Fibroblast of the conjunctiva (primary cell): Measurements from ENCODE around the gene RGSL1.
"Not testable (repeated sequence)": the region's sequence is repeated elsewhere in the genome, so short reads cannot be mapped to it uniquely, and the experiment has no call there.

ENCODE experiments used
- DNase-seq: peaks from one replicate; pipeline ENCODE4 v3.0.0-alpha.2; 2010; ENCODE audit warnings: low read depth

The RGSL1 gene

DNA sequence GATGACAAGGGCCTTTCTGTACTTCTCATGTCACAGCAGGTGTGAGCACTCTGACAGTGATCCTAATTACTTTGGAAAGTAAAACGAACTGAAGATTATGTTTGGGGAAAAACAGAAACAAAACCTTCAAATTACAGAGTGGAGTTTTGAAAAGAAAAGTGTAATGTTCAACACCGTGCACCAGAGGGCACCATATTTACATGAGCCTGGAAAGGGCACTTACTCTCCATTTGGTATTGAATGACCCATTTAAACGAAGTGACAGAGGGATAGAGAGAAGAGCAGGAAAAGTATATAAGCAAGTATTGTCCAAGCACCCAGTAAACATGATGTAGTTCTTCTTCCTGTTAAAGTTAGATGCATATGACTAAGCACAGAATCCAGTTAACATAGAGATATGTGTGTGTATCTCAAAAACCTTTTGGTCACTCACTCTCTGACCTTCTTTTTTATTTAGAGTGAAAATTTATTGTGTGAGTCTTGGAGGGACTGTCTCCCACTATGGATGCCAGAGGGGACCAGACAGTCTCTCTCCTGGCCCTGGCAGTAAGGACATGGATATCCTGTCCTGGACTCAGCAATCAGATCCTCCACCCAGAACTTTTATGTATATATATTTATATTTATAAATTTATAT lies 3.8 kb upstream of the RGSL1 start:
- DNase-seq: peak; percentile 56

DNA sequence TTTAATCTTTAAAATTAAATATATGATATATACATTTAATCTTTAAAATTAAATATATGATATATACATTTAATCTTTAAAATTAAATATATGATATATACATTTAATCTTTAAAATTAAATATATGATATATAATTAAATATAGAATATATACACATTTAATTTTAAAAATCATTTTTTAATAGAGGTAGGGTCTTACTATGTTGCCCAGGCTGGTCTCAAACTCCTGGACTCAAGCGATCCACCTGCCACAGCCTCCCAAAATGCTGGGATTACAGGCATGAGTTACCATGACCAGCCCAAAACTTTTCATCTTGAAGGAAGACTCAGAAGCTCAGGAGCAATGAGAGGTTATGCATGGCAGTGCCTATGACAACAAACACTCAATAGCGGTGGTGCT lies 2.8 kb upstream of the RGSL1 start:
- not testable (repeated sequence) for DNase-seq

DNA sequence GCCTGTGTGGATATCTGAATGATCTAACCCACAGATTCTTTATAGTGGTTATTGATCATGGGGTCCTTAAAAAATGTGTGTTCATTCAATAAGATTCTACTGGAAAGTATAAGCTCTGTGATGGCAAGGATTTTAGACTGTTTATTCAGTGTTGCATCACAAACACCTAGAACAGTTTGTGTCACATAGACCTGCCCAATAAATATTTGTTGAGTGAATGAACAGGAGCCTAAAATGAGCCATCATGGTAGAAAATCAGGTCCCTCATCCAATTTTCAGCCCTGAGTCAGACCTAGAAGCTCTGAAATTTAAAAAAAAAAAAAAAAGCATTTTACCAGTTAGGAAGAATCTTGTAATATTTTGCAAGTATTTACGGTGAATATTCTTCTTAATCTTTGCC lies 2.3 kb upstream of the RGSL1 start:
- no peak for DNase-seq

DNA sequence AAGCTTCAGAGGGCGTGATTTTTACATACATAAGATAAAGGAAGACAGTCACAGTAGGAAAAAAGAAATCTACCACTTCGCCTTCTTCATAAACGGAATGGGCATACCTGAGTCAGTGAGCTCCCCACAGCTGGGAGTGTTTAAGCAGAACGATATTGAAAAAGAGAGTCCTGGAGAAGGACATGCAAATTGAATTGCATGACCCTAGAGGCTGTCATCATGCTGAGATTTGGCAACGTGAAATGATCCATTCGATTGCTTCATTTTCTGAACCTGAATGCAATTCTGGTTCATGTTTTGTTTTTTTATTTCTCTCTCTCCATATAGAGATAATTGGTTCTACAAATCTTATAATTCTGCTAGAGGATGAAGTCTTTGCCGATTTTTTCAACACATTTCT lies 3.7 kb downstream of the RGSL1 start:
- no peak for DNase-seq

DNA sequence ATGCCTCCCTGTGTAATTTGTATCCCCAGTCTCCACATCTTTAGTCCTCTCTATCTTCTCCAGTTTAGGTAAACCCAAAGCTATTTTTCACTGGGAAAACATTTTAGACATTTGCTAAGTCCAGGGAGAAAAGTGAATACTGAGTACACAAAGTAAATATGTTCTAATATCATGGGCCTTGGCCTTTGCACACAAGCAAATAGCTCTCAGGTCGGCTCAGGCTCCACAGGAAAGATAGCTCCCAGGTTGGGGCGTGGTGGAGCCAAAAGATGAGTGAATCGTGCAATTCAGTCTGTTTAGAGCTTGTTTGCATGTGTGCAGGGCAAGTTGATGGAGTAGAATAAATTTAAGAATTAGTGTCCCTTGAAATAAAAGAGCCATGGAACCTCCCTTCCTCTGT lies 7.9 kb downstream of the RGSL1 start:
- no peak for DNase-seq

DNA sequence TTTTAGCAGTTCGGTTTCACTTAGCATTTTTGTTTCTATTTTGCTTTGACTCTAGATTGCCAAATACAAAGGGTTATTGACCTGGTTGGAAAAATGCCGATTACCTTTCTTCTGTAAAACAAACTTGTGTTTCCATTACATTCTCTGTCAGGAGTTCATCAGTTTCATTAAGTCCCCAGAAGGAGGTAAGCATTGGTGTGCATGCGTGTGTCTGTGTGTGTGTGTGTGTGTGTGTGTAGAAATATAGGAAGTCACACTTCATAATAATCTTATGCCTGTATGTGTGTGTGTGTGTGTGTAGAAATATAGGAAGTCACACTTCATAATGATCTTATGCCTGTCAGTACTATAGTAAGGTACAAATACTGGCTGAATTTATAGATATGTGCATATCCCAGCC lies 10.0 kb downstream of the RGSL1 start:
- DNase-seq: no peak

DNA sequence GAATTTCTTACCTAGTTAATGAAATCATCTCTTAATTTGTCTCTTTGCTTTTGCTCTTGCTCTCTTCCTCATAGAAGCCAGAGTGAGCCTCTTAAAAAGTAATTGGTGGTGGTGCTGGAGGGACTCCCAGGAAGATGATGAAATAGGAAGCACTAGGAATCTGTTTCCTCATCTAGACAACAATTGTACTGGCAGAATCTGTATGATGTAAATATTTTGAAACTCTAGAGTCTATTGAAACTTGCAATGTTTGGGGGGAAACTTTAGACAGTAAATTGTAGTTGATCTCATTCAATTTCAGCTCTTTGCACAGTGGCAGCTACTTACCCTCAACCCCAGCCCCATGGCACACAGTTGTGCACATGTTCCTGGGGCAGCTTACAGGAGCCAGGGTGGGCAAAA lies 10.6 kb downstream of the RGSL1 start:
- DNase-seq: peak; percentile 30

DNA sequence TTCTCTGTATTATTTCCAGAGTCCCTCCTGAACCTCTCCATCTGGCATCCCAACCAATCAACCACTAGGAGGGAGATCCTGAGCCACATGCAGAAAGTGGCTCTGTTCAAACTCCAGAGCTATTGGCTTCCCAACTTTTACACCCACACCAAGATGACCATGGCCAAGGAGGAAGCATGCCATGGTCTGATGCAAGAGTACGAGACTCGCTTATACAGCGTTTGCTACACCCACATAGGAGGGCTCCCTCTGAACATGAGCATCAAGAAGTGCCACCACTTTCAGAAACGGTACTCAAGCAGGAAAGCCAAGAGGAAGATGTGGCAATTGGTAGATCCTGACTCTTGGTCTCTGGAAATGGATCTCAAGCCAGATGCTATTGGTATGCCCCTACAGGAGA lies 23.6 kb downstream of the RGSL1 start:
- no peak for DNase-seq

DNA sequence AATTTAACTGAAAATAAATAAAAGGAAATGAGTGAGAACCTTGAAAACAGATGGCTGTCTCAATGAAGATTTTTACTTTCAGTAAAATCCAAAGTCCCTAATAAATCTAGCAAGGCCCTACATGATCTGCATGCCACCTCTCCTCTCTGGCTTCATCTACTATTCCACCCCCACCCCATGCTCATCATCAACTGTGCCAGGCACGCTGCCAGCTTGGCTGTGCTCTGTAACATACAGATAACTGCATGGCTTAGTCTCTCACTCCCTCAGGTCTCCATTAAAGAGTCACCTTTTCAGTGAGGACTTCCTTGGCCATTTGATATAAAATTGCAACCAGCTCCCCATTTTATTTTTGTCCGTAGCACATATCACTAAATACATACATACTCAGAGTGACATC lies 26.7 kb downstream of the RGSL1 start:
- no peak for DNase-seq

DNA sequence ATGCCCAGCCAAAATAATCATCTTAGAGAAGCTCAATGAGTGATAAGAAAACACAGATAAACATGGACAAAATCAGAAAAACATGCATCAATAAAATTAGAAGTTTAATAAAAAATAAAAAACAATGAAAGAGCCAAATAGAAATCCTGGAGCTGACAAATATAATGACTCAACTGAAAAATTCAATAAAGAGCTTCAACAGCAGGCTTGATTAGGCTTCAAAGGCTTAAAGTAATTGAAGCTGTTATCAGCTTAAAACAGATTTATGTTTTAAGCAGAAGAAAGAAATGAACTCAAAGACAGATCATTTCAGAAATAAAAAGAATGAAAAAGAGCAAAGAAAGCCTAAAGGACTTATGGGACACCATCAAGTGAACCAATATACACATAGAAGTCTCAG lies 28.3 kb downstream of the RGSL1 start:
- DNase-seq: no peak

DNA sequence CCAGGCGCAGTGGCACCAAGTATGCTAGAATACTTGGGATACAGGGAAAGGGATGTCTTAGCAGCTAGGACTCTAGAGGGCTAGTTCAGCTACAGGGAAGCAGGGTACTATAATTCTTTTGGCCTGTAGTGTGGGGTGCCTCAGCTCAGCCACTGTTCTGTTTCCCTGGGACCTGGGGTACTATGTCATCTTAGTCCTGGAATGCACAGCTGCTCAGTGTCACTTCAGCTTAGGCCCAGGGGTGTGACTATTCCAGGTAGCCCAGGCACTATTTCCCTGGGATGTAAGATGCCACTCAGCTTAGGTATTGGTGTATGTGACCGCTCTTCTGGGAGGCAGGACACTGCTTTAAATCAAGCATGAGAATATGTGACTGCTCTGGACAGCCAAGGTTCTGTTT lies 34.1 kb downstream of the RGSL1 start:
- no peak for DNase-seq

DNA sequence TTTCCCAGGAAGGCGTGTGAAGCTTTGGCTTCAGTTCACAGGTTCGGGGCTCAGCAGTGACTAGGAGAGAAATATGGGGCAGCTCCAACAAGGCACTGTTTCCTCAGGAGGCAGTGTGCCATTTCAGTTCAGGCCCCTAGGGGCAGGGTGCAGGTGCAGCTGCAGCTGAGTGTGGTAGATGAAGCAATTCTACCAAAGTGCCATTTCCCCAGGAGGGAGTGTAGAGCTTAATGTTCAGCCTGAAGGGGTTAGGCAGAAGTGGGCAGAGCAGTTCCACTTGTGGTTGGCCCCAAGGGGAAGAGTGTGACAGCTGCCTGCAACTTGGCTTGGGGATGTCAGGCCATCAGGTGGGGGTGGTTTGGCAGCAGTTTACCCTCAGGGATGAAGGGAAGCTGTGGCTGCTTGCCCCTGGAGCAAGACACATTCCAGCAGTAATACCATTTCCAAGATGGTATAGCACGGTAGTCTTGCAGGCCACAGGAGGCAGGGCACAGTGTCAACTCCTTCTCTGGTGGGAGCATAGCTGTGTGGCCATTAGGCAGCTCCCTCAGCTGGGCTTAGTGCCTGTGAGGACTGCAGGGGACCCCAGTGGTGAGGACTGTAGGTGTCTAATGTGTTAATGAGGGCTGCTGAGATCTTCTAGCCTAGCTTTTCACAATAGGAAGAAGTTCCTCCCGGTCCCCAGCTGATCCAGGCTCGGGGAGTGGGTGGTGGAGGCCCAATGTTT lies 34.7 kb downstream of the RGSL1 start:
- DNase-seq: no peak

DNA sequence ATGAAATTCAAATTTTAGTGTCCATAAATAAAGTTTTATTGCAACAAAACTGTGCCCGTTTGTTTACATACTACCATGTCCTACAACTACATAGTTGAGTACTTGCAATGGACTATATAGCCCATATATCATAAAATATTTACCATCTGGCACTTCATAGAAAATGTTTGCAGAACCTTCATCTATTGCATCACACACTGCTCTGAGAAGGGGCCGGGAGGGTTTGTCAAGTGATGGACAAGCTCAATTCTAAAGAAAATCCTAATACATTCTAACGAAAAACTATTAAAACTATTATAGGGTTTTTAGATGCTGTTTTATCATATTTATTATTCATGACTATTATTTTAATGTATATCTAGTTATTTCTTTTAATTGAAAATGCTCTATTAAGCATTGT lies 35.9 kb downstream of the RGSL1 start:
- DNase-seq: no peak

DNA sequence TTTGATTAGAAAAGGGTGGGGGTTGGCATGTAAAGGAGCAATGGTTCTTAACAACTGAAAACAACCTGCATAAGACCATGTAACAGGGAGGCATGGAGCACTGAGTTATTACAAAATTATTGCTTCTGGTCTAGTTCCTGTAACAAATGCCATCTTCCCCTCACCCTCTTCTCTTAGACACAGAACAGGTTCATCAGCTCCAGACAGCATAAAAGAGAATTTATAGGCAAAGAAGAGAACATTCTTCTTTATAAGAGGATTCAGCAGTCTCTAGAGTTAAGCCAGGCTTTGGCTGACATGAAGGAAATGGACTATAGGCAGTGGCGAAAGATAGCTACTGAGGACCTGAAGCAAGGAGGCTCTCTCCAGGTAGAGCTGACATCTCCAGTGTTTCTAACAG lies 38.9 kb downstream of the RGSL1 start:
- no peak for DNase-seq

DNA sequence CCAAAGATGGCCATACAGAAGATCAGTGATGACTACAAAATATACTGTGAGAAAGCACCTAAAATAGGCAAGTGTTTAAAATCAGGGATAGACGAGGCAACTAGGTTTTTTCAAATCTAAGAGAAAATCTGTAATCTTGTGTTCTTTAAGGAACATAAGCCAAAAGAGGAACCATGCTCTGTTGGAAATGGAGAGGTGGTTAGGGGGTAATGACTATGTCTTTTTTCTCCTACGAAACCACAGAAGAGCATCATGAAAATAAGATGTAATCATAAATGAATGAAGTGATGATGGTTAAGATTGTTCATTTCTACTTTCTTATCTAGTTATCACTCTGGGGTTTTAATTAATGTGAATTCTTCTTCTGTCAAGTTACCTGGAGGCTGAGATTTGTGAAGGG lies 43.1 kb downstream of the RGSL1 start:
- DNase-seq: no peak

DNA sequence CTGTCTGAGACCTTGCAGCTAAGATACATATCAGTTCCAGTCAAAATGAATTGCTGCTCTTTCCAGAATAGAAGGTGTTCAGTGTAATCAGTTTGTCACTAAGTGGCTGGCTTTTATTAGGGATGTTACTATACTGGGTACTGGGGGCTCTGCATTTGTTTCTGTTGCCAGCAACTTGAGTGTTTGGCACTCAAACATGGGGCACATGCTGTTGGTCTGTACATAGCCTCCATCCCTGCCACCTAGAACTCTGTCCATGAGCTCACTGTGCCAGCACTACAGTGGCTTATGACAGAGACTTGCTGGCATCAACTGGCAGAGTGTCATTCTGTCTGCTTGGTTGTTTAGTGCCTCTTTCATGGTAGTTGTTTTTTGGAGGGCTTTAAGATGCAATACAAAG lies 45.1 kb downstream of the RGSL1 start:
- DNase-seq: no peak

DNA sequence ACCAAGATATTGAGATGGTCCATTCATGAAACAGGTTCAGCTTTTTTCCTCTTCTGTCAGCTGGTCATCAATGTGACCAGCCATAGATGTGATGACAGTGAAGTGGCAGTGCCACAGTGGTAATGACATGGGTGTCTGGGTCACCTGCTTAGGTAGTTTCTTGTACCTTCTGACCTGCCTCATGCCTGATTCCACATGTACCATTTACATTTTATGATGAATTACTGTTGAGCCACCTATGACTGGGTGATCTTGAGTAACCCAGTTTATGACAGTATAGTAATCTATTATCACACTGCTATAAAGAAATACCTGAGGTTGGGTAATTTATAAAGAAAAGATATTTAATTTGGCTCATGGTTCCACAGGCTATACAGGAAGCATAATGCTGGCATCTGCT lies 45.7 kb downstream of the RGSL1 start:
- no peak for DNase-seq

DNA sequence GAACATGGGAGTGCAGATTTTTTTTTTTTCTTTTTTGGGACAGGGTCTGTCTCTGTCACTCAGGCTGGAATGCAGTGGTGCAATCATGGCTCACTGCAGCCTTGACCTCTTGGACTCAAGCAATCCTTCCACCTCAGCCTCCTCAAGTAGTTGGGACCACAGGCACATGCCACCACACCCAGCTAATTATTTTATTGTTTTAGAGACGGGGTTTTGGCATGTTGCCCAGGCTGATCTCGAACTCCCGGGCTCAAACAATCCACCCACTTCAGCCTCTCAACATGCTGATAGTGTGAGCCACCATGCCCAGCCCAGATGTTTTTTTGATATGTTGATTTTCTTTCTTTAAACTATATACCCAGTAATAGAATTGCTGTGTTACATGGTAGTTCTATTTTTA lies 57.7 kb downstream of the RGSL1 start:
- DNase-seq: no peak

DNA sequence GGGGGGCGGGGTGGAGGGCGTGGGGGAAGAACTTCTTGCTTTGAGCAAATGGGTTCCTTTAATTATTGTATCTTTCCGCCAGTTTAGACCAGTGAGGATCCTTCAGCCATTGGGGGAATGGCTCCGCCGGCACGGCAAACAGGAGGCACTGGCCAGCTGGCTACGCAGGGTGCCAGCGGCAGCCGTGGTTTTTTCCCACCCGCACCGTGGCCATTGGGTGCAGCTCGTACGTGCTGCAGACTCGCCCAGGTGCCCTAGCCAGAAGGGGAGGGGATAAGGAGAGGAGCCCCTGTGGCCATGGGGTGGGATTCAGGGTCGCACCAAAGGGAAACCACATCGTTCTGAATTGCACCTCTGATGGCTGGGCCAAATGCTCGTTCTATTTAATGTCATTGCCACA lies 65.6 kb downstream of the RGSL1 start:
- no peak for DNase-seq

DNA sequence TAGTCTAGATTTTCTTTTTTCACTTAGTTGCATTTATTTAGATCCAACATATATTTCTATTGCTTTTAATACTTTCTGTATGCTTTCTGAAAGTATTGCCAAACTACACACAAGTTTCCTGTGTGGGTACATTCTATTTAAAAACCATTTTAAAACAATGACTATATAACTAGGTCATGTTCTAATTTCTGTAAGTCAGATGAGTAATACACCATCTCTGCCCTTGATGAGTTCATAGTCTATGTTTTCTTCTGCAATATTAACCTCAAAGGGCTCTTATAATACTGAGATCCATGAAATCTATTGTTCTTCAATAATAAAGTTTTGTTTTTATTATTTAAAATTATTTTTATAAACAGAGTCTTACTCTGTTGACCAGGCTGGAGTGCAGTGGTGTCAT lies 70.8 kb downstream of the RGSL1 start:
- no peak for DNase-seq

DNA sequence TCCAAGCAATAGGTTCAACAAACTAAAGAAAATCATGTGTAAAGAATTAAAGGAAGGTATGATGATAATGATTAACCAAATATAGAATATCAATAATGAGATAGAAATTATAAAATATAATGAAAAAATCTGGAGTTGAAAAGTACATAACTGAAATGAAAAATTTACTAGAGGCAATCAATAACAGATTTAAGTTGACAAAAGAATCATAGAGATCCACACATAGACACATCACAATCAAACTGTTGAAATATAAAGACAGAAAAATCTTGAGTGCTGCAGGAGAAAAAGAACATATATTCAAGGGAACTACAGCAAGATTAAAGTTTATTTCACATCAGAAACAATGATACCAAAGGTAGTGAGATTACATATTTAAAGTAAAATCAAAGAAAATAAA lies 75.4 kb downstream of the RGSL1 start:
- DNase-seq: no peak

DNA sequence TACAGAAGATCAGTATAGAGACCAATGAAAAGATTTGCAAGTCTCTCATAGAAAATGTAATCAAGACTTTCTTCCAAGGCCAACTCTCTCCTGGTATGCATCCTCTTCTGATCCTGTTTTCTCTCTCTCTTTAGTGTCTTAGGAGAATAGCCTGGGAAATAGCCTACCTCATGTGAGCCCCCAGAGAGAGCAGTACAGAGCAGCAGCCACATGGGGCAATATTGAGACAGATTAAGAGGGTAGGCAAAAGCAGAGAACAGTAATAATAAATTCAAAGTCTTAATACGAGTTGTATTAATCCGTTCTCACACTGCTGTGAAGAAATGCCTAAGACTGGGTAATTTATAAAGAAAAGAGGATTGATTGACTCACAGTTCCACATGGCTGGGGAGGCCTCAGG lies 77.7 kb downstream of the RGSL1 start:
- no peak for DNase-seq

DNA sequence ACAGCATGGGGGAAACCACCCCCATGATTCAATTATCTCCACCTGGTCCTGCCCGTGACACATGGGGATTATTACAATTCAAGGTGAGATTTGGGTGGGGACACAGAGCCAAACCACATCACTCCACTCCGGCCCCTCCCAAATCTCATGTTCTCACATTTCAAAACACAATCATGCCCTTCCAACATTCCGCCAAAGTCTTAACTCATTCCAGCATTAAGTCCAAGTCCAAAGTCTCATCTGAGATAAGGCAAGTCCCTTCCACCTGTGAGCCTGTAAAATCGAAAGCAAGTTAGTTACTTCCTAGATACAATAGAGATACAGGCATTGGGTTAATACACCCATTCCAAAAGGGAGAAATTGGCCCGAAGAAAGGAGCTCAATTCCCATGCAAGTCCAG lies 78.3 kb downstream of the RGSL1 start:
- DNase-seq: not testable (repeated sequence)

DNA sequence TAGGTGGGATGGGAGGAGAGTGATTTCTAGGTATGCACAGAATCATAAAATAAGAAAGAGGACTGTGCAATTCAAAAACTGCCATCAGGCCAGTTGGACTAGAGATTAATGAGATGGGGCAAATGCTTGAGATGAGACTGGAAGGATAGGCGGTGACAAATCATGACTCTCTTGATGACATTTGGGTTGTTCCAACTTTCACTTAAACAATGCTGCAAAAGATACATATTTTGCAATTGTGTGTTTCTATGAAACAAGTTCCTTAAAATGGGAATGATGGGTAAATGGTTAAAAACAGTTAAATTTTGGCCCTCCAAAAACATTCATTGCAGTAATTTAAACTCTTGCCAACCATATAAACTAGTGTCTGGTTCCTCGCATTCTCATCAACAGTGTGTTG lies 84.0 kb downstream of the RGSL1 start:
- DNase-seq: no peak
